Activated naive CD4-positive, alpha-beta T cell treated with anti-CD3 and anti-CD28 coated beads, Interleukin-2, amount 10 ng/mL, durations not matched to agents 5 hours and 36 hours (primary cell): ENCODE results near the gene IFNA21. TPM values are rescaled to one million over a fixed set of nuclear protein-coding genes. Genes with fewer than 3 reads are reported as not detected.

Source experiments
- total RNA-seq, 2 experiments: library from RNA; stranded (reverse); gene quantifications; one replicate each; pipeline ENCODE4 v1.2.3, GENCODE V29; 2021

Gene IFNA21
- not detected for total RNA-seq

DNA sequence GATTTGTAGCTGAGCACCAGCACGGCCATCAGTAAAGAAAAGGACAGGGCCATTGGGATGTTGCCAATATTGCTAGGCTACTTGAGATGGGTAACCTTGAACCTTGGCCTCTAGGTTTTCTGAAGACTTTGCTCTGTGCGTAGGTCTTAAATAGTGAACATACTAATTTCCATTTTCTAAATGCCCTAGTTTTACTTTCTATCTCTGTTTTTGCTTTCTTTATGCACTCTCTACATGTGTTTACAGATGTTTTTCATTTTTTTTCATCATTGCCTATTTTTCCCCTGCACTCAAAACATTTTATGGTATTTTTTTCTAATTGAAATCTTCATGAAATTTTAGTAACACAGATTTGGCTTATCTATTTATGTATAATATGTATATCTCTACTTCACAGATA, at the start of gene IFNA21:
Gene IFNA21 (minus strand): TSS at position 101 of the 400 bp plus-strand sequence. CDS start 48 bp downstream, at position 53.

DNA sequence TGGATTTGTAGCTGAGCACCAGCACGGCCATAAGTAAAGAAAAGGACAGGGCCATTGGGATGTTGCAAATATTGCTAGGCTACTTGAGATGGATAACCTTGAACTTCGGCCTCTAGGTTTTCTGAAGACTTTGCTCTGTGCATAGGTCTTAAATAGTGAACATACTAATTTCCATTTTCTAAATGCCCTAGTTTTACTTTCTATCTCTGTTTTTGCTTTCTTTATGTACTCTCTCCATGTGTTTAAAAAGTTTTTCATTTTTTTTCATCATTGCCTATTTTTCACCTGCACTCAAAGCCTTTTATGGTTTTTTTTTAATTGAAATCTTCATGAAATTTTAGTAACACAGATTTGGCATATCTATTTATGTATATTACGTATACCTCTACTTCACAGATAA, 40.6 kb upstream of the IFNA21 start, which contains the start of gene IFNA10:
Gene IFNA10 (minus strand): TSS at position 101 of the 400 bp plus-strand sequence. CDS start 46 bp downstream, at position 55.

DNA sequence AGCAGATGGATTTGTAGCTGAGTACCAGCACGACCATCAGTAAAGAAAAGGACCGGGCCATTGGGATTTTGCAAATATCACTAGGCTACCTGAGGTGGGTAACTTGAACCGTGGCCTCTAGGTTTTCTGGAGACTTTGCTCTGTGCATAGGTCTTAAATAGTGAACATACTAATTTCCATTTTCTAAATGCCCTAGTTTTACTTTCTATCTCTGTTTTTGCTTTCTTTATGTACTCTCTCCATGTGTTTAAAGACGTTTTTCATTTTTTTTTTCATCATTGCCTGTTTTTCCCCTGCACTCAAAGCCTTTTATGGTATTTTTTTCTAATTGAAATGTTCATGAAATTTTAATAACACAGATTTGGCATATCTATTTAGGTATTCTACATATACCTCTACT, 35.6 kb upstream of the IFNA21 start, which contains the start of gene IFNA7:
Gene IFNA7 (minus strand): TSS at position 101 of the 400 bp plus-strand sequence. CDS start 40 bp downstream, at position 61.

DNA sequence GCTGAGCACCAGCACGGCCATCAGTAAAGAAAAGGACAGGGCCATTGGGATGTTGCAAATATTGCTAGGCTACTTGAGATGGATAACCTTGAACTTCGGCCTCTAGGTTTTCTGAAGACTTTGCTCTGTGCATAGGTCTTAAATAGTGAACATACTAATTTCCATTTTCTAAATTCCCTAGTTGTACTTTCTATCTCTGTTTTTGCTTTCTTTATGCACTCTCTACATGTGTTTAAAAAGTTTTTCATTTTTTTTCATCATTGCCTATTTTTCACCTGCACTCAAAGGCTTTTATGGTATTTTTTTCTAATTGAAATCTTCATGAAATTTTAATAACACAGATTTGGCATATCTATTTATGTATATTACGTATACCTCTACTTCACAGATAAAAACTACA, 21.0 kb upstream of the IFNA21 start, which contains the start of gene IFNA4:
Gene IFNA4 (minus strand): TSS at position 101 of the 400 bp plus-strand sequence. CDS start 56 bp downstream, at position 45.

DNA sequence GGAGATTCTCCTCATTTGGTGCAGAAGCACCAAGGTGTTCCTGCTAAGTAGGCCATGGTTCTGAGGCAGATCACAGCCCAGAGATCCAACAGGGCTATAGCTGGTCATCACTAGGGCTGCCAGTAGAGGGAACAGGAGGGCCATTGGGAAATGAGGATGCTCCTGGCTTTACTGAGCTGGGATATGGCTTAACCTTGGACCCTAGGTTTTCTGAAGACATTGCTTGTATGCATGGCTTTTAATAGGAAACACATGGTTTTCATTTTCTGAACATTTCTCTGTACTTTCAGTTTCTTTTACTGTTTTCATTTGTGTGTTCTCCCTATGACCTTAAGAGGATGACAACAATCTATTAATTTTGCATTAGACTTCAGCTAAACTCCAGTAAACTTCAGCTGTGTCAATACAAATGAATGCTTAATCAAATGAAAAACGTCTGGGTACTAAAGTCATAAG, 25.0 kb downstream of the IFNA21 start, which contains the start of gene IFNW1:
Gene IFNW1 (minus strand): TSS at position 406 of the 456 bp plus-strand sequence. CDS start 262 bp downstream, at position 144.

Other genes with a start within 250 kb of the IFNA21 start
- 10 to 100 TPM; 13.0 TPM for gene HACD4, start 135.0 kb downstream of the IFNA21 start, total RNA-seq
- gene IFNB1, start 88.7 kb downstream of the IFNA21 start, total RNA-seq, result not detected
- gene IFNW1, start 24.8 kb downstream of the IFNA21 start, total RNA-seq, result not detected
- not detected for gene IFNA4, start 20.9 kb upstream of the IFNA21 start, total RNA-seq
- not detected for gene IFNA7, start 35.5 kb upstream of the IFNA21 start, total RNA-seq
- not detected for gene IFNA10, start 40.5 kb upstream of the IFNA21 start, total RNA-seq
- not detected for gene IFNA16, start 50.7 kb upstream of the IFNA21 start, total RNA-seq
- gene IFNA17, start 61.6 kb upstream of the IFNA21 start, total RNA-seq, result not detected
- gene IFNA14, start 73.3 kb upstream of the IFNA21 start, total RNA-seq, result not detected
- gene IFNA5, start 138.7 kb upstream of the IFNA21 start, total RNA-seq, result not detected
- gene KLHL9, start 168.7 kb upstream of the IFNA21 start, total RNA-seq, result 10 to 100 TPM; 19.3 to 20.4 TPM
- not detected for gene IFNA6, start 184.2 kb upstream of the IFNA21 start, total RNA-seq
- gene IFNA13, start 201.4 kb upstream of the IFNA21 start, total RNA-seq, result not detected
- not detected for gene IFNA2, start 218.7 kb upstream of the IFNA21 start, total RNA-seq
- not detected for gene IFNA8, start 242.5 kb upstream of the IFNA21 start, total RNA-seq